Parathyroid adenoma (tissue), 2 donors: ENCODE data around the gene HS6ST3.

ENCODE experiments used
- H2AFZ ChIP-seq: fragments of 300-600 bp; sonication (generic); one replicate; pipeline ENCODE4 v1.7.0; 2017; ENCODE audit warnings: antibody characterized with exemption, mild to moderate bottlenecking
- H3K27ac ChIP-seq: fragments of 300-600 bp; sonication (generic); one replicate; pipeline ENCODE4 v1.7.0; 2017
- H3K27me3 ChIP-seq: fragments of 300-600 bp; sonication (generic); one replicate; pipeline ENCODE4 v1.7.0; 2017; ENCODE audit warnings: low read length; ENCODE audit not compliant: control insufficient read depth, insufficient read depth
- H3K36me3 ChIP-seq: fragments of 300-600 bp; sonication (generic); one replicate; pipeline ENCODE4 v1.7.0; 2017; ENCODE audit warnings: low read length; ENCODE audit not compliant: control insufficient read depth, insufficient read depth
- H3K4me1 ChIP-seq: fragments of 300-600 bp; sonication (generic); one replicate; pipeline ENCODE4 v1.7.0; 2017; ENCODE audit warnings: control low read depth
- H3K4me2 ChIP-seq: fragments of 300-600 bp; sonication (generic); one replicate; pipeline ENCODE4 v1.7.0; 2017; ENCODE audit warnings: low read length
- H3K4me3 ChIP-seq: fragments of 300-600 bp; sonication (generic); one replicate; pipeline ENCODE4 v1.7.0; 2017; ENCODE audit warnings: low read depth, low read length
- H3K79me2 ChIP-seq: fragments of 300-600 bp; sonication (generic); one replicate; pipeline ENCODE4 v1.7.0; 2017; ENCODE audit warnings: control low read depth
- H3K9ac ChIP-seq: fragments of 300-600 bp; sonication (generic); one replicate; pipeline ENCODE4 v1.7.0; 2017; ENCODE audit warnings: mild to moderate bottlenecking
- H3K9me3 ChIP-seq: fragments of 300-600 bp; sonication (generic); one replicate; pipeline ENCODE4 v1.7.0; 2017; ENCODE audit warnings: low read length; ENCODE audit not compliant: control insufficient read depth
- CTCF ChIP-seq: fragments of 300-600 bp; sonication (generic); IDR thresholded peaks from one replicate; pipeline ENCODE4 v1.7.0; 2017; ENCODE audit warnings: antibody characterized with exemption, mild to moderate bottlenecking
- donor health status: primary hyperparathyroidism.

The HS6ST3 gene

GRCh38 chr13:96072392-96072791 is 17.5 kb upstream of the HS6ST3 start:
- TF ChIP-seq CTCF, result no peak
- Histone ChIP-seq H3K4me3 (no peak overlapping the region), H3K9ac (no peak overlapping the region), H3K9me3 (no peaks in the 10 kb centered on the region), H3K4me1 (no peaks in the 10 kb centered on the region), H3K79me2 (no peaks in the 10 kb centered on the region), H3K27me3 (no peaks in the 10 kb centered on the region), H3K27ac (no peak overlapping the region), H3K4me2 (no peak overlapping the region), H2AFZ (no peak overlapping the region), H3K36me3 (no peaks in the 10 kb centered on the region)

- Histone ChIP-seq H3K9ac (no peak overlapping the region), H3K4me3 (no peak overlapping the region), H3K27me3 (no peaks in the 10 kb centered on the region), H3K79me2 (no peaks in the 10 kb centered on the region), H2AFZ (no peak overlapping the region), H3K4me2 (no peak overlapping the region), H3K9me3 (no peaks in the 10 kb centered on the region), H3K27ac (no peak overlapping the region), H3K4me1 (no peaks in the 10 kb centered on the region), H3K36me3 (no peaks in the 10 kb centered on the region)
- TF ChIP-seq CTCF, result peak; percentile 55
Measured at GRCh38 chr13:96075953-96076543, 13.9 kb upstream of the HS6ST3 start.

GRCh38 chr13:96080676-96081075 is 9.2 kb upstream of the HS6ST3 start:
- H3K4me2 ChIP-seq, result no peak overlapping the region
- H3K36me3 ChIP-seq, result no peaks in the 10 kb centered on the region

GRCh38 chr13:96081888-96082287 is 8.0 kb upstream of the HS6ST3 start:
- no peak overlapping the region for H3K4me3 ChIP-seq
- no peak overlapping the region for H3K4me2 ChIP-seq
- TF ChIP-seq CTCF, result no peak
- no peaks in the 10 kb centered on the region for H3K79me2 ChIP-seq
- H3K27ac ChIP-seq, result no peak overlapping the region
- no peaks in the 10 kb centered on the region for H3K4me1 ChIP-seq
- no peak overlapping the region for H3K9ac ChIP-seq
- no peak overlapping the region for H2AFZ ChIP-seq
- no peaks in the 10 kb centered on the region for H3K36me3 ChIP-seq
- no peaks in the 10 kb centered on the region for H3K9me3 ChIP-seq
- no peaks in the 10 kb centered on the region for H3K27me3 ChIP-seq

More at GRCh38 chr13:96080676-96081075, 9.2 kb upstream of the HS6ST3 start:
- no peaks in the 10 kb centered on the region for H3K79me2 ChIP-seq
- no peaks in the 10 kb centered on the region for H3K4me1 ChIP-seq
- H3K9ac ChIP-seq, result no peak overlapping the region
- no peak overlapping the region for H2AFZ ChIP-seq
- H3K4me3 ChIP-seq, result no peak overlapping the region
- H3K27ac ChIP-seq, result no peak overlapping the region
- H3K9me3 ChIP-seq, result no peaks in the 10 kb centered on the region
- no peak for TF ChIP-seq CTCF
- no peaks in the 10 kb centered on the region for H3K27me3 ChIP-seq

GRCh38 chr13:96082640-96083039 is 7.3 kb upstream of the HS6ST3 start:
- Histone ChIP-seq H3K4me3 (no peak overlapping the region), H3K9ac (no peak overlapping the region), H3K4me2 (no peak overlapping the region), H3K27ac (no peak overlapping the region), H2AFZ (no peak overlapping the region), H3K79me2 (no peaks in the 10 kb centered on the region), H3K27me3 (no peaks in the 10 kb centered on the region), H3K4me1 (no peaks in the 10 kb centered on the region), H3K9me3 (no peaks in the 10 kb centered on the region), H3K36me3 (no peaks in the 10 kb centered on the region)
- no peak for TF ChIP-seq CTCF
